Dermis blood vessel endothelial cell (primary cell): Measurements from ENCODE around the gene PLEKHN1. TPM values are rescaled to one million over a fixed set of nuclear protein-coding genes. Genes with fewer than 3 reads are reported as not detected.
"Not testable (repeated sequence)": the region's sequence is repeated elsewhere in the genome, so short reads cannot be mapped to it uniquely, and the experiment has no call there.

Experiments
- DNase-seq: peaks from one replicate; pipeline ENCODE4 v3.0.0; 2010
- total RNA-seq: library from RNA; depleted of rRNA; stranded (reverse); fragments of >200 nt; gene quantifications from 2 replicates; pipeline ENCODE4 v1.2.3, GENCODE V29; 2014

Gene PLEKHN1
- total RNA-seq, 1 donor from 2014 or later, result 0.17 TPM

- DNase-seq, result no peak
These were observed 29.7 kb downstream of the PLEKHN1 start for GRCh38 chr1:995665-996633.

- DNase-seq, result no peak
These were observed 30.8 kb downstream of the PLEKHN1 start for GRCh38 chr1:996851-997712.

DNA sequence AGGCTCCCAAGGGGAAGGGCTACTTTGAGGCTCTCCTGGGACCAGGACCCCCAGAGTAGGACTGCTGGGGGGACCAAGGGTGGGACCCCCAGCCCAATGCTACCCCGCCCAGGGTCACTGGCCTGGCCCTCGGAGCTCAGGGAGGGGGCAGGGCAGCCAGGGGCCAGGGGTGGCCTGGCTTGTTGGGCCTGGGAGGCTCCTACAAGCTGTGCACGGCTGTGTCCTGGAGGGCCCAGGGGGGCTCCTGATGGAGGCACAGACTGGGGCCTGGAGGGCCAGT, 31.4 kb downstream of the PLEKHN1 start:
- DNase-seq, result no peak

DNA sequence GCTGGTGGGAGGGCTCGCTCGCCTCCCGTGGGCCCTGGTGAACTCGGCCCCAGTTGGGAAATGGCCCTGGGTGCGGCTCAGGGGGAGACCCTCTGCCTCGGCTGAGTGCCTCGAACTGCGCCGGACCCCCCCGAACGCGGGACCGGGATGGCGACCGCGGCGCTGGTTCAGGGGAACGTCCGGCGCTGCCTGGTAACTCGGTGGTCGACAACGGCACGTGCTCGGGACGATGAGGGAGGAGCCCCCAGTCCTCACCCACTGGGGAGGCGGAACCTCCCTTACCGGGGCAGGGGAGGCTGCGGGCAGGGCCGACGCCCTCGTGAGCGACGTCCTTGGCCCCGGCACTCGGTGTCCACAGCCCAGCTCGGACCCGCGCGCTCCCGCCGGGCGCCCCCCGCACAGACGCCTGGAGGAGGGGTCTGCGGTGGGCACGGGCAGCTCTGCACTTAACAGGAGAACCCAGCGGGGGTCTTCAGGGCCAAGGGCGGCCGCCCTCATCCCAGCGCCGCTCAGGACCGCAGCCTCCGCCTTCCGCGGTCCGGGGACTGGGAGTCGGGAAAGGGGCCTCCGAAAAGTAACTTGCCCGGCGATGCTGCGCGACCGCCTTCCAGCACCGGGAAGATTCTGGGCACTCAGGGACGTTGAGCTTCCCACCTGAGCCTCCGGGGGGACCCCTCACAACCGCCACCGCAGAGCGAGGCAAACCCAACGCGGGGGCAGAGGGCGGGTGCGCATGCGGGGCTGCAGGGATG, 31.9 kb downstream of the PLEKHN1 start:
- DNase-seq, result no peak

DNA sequence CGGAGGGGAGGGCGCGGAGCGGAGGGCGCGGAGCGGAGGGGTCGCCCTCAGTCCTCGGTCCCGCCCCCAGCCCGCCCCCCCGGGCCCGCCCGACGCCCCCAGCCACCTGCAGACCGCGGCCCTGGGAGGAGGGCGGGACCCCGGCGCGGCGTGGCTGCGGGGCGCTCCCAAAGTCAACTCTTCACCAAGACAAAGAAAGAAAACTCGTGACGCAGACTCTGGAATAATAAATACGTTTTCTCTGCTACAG, 32.4 kb downstream of the PLEKHN1 start:
- no peak for DNase-seq

- peak; percentile 50 for DNase-seq
These were observed 32.9 kb downstream of the PLEKHN1 start for GRCh38 chr1:998995-999724.

DNA sequence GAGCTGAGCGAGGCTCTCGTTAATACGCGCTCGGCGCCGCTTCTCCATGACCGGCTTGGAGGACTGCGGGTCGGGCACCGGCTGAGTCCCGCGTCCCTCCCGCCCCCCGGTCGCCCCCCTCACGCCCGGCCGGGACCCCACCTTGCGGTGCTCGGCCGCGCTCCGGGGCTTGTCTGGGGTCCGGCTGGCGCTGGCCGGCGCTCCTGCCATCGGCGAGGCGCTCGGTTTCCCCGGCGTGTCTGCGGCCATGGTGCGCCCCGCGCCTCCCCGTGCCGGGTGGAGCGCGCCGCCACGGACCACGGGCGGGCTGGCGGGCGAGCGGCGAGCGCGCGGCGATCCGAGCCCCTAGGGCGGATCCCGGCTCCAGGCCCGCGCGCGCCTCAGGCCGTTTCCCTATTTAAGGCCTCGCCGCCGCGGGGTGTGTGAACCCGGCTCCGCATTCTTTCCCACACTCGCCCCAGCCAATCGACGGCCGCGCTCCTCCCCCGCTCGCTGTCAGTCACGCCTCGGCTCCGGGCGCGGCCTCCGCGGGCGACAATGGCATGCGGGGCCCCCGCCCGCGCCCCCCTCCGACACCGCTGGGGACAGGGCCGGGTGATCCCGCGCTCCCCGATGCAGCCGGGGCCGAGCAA, 33.6 kb downstream of the PLEKHN1 start, which contains the start of gene HES4:
Gene HES4, minus strand, starts transcription at position 373 of the 632 bp plus-strand sequence. Its CDS starts 124 bp downstream, at position 249.
- peak; percentile 95 for DNase-seq

DNA sequence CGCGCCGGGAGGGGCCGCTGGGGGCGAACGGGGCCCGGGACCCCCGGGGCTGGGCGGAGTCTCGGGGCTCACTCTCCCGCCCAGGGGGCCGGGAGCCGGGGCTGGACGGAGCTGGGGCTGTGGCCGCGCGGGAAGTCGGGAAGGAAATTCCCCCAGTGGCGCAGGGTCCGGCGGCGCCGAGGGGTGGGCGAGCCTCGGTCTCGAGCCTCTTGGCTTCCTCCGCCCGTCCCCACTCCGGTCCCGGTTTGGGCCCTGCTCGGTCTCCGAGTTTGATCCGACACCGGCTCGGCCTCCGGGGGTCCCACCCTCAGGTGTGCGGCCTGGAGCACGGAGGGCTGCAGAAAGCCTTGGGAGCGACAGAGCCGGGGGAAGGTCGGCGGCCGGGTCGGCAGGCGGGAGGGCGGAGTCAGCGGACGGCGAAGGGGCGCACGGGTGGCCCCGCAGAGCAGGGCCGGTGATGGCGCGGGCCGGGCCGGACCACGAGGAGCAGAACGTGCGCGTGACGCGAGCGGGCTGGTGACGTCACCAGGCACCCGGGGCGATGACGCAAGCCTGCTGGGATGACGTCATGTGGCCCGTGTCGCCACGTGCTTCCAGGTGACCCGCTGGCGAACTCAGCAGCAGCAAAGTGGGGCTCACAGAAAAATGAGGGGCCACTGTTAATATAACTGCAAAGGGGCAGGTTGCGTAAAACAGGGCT, 34.2 kb downstream of the PLEKHN1 start:
- peak; percentile 88 for DNase-seq

DNA sequence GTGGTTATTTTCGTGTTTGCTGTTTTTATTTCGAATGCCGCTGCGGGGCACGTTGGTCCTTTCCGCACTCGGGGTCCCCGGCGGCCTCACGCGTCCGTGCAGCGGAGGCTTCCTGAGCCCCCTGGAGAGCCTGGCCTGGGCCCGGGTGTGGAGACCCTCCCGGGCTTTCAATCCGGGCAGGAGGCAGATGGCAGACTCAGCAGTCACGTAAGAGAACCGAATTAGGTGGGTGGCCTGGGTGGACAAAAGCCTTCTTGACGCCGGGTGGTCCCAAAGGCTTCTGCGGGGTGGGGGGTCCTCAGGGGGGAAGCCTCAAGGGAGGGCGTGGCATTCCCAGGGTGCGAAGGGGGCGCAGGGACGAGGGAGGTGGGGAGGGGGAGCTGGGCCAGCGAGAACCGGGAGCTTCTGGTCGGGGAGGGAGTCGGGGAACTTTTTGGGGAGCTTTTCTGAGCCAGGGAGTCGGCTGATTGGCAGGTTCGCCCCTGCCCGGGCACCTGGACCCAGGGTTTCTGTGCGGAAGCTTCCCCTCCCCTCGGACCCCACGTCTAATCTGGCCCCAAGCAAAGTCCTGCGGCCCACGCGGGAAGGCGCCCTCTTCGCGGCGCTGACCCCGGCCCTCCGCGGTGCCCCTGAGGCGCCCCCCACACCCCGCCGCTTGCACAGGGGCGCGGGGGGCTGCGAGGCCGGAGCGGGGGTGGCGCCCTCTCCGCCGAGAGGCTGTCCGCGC, 34.9 kb downstream of the PLEKHN1 start:
- no peak for DNase-seq

- no peak for DNase-seq
These were observed 37.5 kb downstream of the PLEKHN1 start for GRCh38 chr1:1003618-1004419.

DNA sequence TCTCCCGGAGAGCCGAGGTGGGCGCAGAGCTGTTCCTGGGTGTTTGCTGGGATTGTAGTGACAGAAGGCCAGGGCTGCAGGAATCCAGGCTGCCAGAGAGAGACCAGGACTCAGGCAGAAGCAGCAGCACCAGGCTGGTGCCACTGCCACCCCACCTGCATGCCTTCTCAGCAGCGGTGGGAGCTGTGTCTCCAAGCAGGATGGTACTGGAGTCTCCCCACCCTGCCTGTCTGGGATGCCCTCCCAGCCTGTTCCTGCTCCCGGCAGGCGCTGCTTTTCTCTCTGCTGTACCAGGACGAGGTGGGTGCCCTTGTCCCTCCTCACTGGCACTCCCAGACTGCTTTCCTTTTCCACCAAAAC, 38.1 kb downstream of the PLEKHN1 start:
- no peak for DNase-seq

DNA sequence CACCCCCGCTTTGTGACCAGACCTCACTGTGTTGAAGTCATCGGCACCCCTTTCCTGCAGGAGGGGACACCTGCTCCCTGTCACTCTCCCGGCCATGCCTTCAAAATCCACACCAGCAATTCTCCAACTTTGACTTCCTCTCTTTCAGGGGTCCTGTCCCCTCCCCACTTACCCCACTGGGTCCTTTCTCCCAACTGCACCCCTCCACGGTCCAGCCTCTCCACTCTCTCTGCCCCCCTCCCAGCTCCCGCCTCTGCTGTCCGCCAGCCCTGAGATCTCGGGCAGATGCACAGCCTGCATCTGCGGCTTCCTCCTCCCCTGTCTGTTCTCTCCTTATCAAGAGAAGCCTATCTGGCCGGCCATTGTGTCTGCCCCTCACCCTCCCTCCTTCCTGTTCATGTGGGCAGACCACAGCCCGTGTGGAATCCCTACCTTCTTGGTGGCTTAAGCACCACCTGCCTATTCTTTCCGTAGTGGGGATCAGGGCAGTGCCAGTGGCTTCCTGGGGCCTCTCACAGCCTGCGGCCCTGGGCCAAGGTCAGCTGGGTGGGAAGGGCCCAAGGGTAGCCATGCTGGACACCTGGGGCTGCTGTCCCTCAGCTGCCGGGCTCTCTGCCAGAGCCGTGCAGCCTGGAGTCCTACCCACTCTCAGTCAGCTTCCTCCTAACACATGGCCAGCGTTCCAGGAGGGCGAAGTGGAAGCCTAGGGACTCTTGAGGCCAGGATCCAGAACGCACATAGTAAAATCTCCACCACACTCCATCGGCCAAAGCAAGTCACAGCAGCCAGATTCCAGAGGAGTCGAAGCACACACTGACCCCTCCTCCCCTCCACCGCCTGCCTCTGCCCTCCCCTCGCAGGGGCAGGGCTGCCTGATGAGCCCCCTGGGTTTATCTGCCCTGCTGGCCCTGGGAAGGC, 38.8 kb downstream of the PLEKHN1 start:
- DNase-seq, result peak; percentile 74

DNA sequence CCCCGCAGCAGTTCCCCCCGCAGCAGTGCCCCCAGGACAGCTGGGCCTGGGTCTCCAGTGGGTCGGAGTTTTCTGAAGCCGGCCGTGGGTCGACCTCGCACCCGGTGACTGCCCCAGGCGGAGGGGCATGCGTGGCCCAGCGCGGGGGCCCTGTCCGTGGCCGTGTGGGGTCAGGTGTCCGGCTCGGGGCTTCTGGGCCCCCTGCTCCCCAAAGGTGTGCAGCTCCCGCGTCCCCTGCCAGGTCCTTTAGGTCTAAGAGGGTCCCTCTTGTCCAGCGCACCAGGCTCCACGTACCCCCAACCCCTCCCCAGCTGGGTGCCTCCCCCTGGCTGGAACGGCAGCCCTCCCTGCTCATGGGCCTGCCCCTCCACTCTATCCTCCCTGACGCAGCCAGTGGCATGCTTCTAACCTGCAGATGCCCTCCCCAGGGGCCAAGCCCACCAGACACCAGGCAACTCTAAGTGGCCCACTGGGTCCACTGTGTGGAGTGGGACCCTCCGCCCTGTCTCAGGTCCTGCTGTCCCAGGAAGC, 39.6 kb downstream of the PLEKHN1 start:
- DNase-seq, result no peak

- DNase-seq, result no peak
These were observed 40.2 kb downstream of the PLEKHN1 start for GRCh38 chr1:1006305-1007159.

GRCh38 chr1:1010131-1010530, 43.8 kb downstream of the PLEKHN1 start:
- not testable (repeated sequence) for DNase-seq

DNA sequence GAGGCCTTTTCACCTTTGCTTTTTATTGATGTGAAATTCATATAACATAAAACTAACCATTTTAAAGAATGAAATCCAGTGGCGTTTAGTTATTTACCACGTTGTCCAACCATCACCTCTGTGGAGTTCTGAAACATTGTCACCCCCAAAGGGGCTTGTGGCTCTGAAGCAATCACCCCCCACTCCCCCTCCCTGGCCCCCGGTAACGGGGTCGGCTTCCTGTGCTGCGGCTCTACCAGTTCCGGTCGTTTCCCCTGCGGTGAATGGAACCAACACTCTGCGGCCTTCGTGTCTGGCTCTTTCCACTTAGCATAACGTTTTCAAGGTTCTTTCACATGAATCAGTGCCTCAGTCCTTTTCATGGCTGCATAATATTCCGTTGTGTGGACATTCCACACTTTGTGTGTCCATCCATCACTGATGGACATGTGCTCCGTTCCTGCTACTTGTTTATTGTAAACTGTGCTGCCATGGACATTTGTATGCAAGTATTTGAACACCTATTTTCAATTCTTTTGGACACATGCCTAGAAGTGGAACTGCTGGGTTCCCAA, 45.2 kb downstream of the PLEKHN1 start:
- DNase-seq, result no peak

DNA sequence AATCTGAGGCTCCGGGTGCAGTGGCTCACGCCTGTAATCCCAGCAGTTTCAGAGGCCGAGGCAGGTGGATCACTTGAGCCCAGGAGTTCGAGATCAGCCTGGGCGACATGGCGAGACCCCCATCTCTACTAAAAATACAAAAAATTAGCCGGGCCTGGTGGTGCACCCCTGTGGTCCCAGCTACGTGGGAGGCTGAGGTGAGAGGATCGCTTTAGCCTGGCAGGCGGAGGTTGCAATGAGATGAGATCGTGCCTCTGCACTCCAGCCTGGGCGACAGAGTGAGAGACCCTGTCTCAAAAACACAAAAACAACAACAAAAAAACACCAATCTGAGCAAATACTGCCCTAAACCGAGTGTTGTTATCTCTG, 46.4 kb downstream of the PLEKHN1 start:
- not testable (repeated sequence) for DNase-seq
